H9 (cell line): ENCODE data around the gene PLXNA2. TPM values are rescaled to one million over a fixed set of nuclear protein-coding genes. Genes with fewer than 3 reads are reported as not detected.

Experiments
- DNase-seq: peaks from one replicate; pipeline ENCODE4 v3.0.0-alpha.2; 2017
- H2AFZ ChIP-seq: one replicate; pipeline ENCODE4 v1.6.1; 2013; ENCODE audit warnings: mild to moderate bottlenecking, low read length, control low read depth, moderate library complexity
- H2AK5ac ChIP-seq: 2 replicates; pipeline ENCODE4 v1.6.1; 2013; ENCODE audit warnings: low read length, control low read depth, mixed read lengths; ENCODE audit not compliant: insufficient read length
- H2BK120ac ChIP-seq: one replicate; pipeline ENCODE4 v1.6.1; 2013; ENCODE audit warnings: low read depth, mild to moderate bottlenecking, low read length, control low read depth, inconsistent platforms; ENCODE audit not compliant: poor library complexity, severe bottlenecking
- H2BK12ac ChIP-seq: 2 replicates; pipeline ENCODE4 v1.6.1; 2013; ENCODE audit warnings: low read length, control low read depth, mixed read lengths, low read depth; ENCODE audit not compliant: insufficient read length
- H2BK15ac ChIP-seq: 2 replicates; pipeline ENCODE4 v1.6.1; 2013; ENCODE audit warnings: low read depth, low read length, control low read depth
- H2BK20ac ChIP-seq: one replicate; pipeline ENCODE4 v1.6.1; 2013; ENCODE audit warnings: low read depth, mild to moderate bottlenecking, low read length, control low read depth, inconsistent platforms; ENCODE audit not compliant: poor library complexity, severe bottlenecking
- H2BK5ac ChIP-seq: 2 replicates; pipeline ENCODE4 v1.6.1; 2013; ENCODE audit warnings: low read length, control low read depth, mixed read lengths; ENCODE audit not compliant: insufficient read length
- H3K14ac ChIP-seq: 2 replicates; pipeline ENCODE4 v1.6.1; 2013; ENCODE audit warnings: low read length, control low read depth; ENCODE audit not compliant: insufficient read depth
- H3K18ac ChIP-seq: 2 replicates; pipeline ENCODE4 v1.6.1; 2013; ENCODE audit warnings: low read depth, mild to moderate bottlenecking, mixed read lengths, low read length, control low read depth; ENCODE audit not compliant: insufficient read length
- H3K23ac ChIP-seq: 2 replicates; pipeline ENCODE4 v1.6.1; 2013; ENCODE audit warnings: low read length, control low read depth, mixed read lengths, low read depth; ENCODE audit not compliant: insufficient read length
- H3K23me2 ChIP-seq: 2 replicates; pipeline ENCODE4 v1.6.1; 2013; ENCODE audit warnings: low read depth, mild to moderate bottlenecking, mixed read lengths, low read length, control low read depth; ENCODE audit not compliant: insufficient read length, poor library complexity, severe bottlenecking
- H3K27ac ChIP-seq: 2 replicates; pipeline ENCODE4 v1.5.1; 2013; ENCODE audit warnings: low read length, control low read depth, mixed read lengths, low read depth; ENCODE audit not compliant: insufficient read length
- H3K27me3 ChIP-seq: 2 replicates; pipeline ENCODE4 v1.6.1; 2013; ENCODE audit warnings: low read length, control low read depth, inconsistent platforms; ENCODE audit not compliant: insufficient read depth
- H3K4ac ChIP-seq: 2 replicates; pipeline ENCODE4 v1.6.1; 2013; ENCODE audit warnings: low read depth, mild to moderate bottlenecking, control low read depth, inconsistent platforms, low read length, moderate library complexity
- H3K4me1 ChIP-seq: 2 replicates; pipeline ENCODE4 v1.6.1; 2013; ENCODE audit warnings: low read length, control low read depth, inconsistent platforms; ENCODE audit not compliant: insufficient read depth
- H3K4me2 ChIP-seq: 2 replicates; pipeline ENCODE4 v1.6.1; 2013; ENCODE audit warnings: low read length, control low read depth, mixed read lengths; ENCODE audit not compliant: insufficient read length, insufficient read depth
- H3K56ac ChIP-seq: 2 replicates; pipeline ENCODE4 v1.6.1; 2013; ENCODE audit warnings: low read depth, mild to moderate bottlenecking, mixed read lengths, low read length, control low read depth; ENCODE audit not compliant: insufficient read length
- H3K79me1 ChIP-seq: 2 replicates; pipeline ENCODE4 v1.6.1; 2013; ENCODE audit warnings: low read depth, mild to moderate bottlenecking, moderate library complexity, low read length, control low read depth, inconsistent platforms; ENCODE audit not compliant: insufficient read depth, poor library complexity, severe bottlenecking
- H3K79me2 ChIP-seq: 2 replicates; pipeline ENCODE4 v1.6.1; 2013; ENCODE audit warnings: low read length, control low read depth, inconsistent platforms; ENCODE audit not compliant: insufficient read depth
- H3K9ac ChIP-seq: 2 replicates; pipeline ENCODE4 v1.6.1; 2013; ENCODE audit warnings: low read length, control low read depth, mixed read lengths; ENCODE audit not compliant: insufficient read length; ENCODE audit errors: extremely low read depth
- H3K9me3 ChIP-seq: one replicate; pipeline ENCODE4 v1.6.1; 2013; ENCODE audit warnings: low read depth, low read length, inconsistent platforms; ENCODE audit not compliant: control insufficient read depth
- H3T11ph ChIP-seq: one replicate; pipeline ENCODE4 v1.6.1; 2013; ENCODE audit warnings: mild to moderate bottlenecking, low read length, control low read depth, inconsistent platforms
- H4K20me1 ChIP-seq: one replicate; pipeline ENCODE4 v1.6.1; 2013; ENCODE audit not compliant: control insufficient read depth, insufficient read length, insufficient read depth
- H4K5ac ChIP-seq: 2 replicates; pipeline ENCODE4 v1.6.1; 2013; ENCODE audit warnings: low read depth, mild to moderate bottlenecking, mixed read lengths, low read length, control low read depth; ENCODE audit not compliant: insufficient read length
- H4K8ac ChIP-seq: replicated peaks from 2 replicates; pipeline ENCODE4 v1.6.1; 2013; ENCODE audit warnings: low read length, control low read depth, mixed read lengths, low read depth; ENCODE audit not compliant: insufficient read length
- H4K91ac ChIP-seq: 2 replicates; pipeline ENCODE4 v1.6.1; 2013; ENCODE audit warnings: low read depth, mild to moderate bottlenecking, moderate library complexity, mixed read lengths, low read length, control low read depth; ENCODE audit not compliant: insufficient read length
- H3K27ac Mint-ChIP-seq, 3 experiments: 2 replicates in 2 of 3; 3 replicates in 1 of 3; pipeline ENCODE4 v1.8.0; 2020 to 2021; ENCODE audit warnings: mixed read lengths in 3 of 3, mild to moderate bottlenecking in 1 of 3, moderate library complexity in 1 of 3
- H3K27me3 Mint-ChIP-seq: 2 replicates; pipeline ENCODE4 v1.8.0; 2021; ENCODE audit warnings: low read depth, mild to moderate bottlenecking, moderate library complexity, mixed read lengths
- H3K36me3 Mint-ChIP-seq, 3 experiments: 2 replicates in 2 of 3; 3 replicates in 1 of 3; pipeline ENCODE4 v1.8.0; 2020 to 2021; ENCODE audit warnings: low read depth in 3 of 3, mixed read lengths in 3 of 3; ENCODE audit not compliant: insufficient read depth in 1 of 3
- H3K4me1 Mint-ChIP-seq, 2 experiments: 2 replicates each; pipeline ENCODE4 v1.8.0; 2020; ENCODE audit warnings: mixed read lengths in 2 of 2
- H3K4me3 Mint-ChIP-seq, 2 experiments: 2 replicates in 1 of 2; 3 replicates in 1 of 2; pipeline ENCODE4 v1.8.0; 2020 to 2021; ENCODE audit warnings: mild to moderate bottlenecking in 2 of 2, mixed read lengths in 2 of 2, moderate library complexity in 1 of 2
- H3K9me3 Mint-ChIP-seq, 2 experiments: 2 replicates in 1 of 2; 3 replicates in 1 of 2; pipeline ENCODE4 v1.8.0; 2020; ENCODE audit warnings: mild to moderate bottlenecking in 2 of 2, mixed read lengths in 2 of 2, moderate library complexity in 1 of 2
- WGBS: extraction: QIAGEN DNeasy Blood & Tissue Kit; methylation state at CpG from one replicate; pipeline ENCODE4 v1.1.7; 2013; ENCODE audit warnings: missing lambda C conversion rate, low lambda C conversion rate, mixed read lengths; ENCODE audit not compliant: insufficient read length; ENCODE audit errors: extremely low coverage; 5-methylcytosine and 5-hydroxymethylcytosine counted together
- total RNA-seq: library from RNA; stranded (reverse); gene quantifications from 2 replicates; pipeline ENCODE4 v1.2.1, GENCODE V29; 2021
- TF ChIP-seq, protein P1 (sequence below): fragments of 200-600 bp; sonication (generic); conservative IDR thresholded peaks from 3 replicates; pipeline ENCODE4 v1.8.0; 2021; ENCODE audit warnings: antibody characterized with exemption, mild to moderate bottlenecking

PLXNA2 gene
- total RNA-seq, 1 experiment from 2014 or later: 0.57 TPM

DNA sequence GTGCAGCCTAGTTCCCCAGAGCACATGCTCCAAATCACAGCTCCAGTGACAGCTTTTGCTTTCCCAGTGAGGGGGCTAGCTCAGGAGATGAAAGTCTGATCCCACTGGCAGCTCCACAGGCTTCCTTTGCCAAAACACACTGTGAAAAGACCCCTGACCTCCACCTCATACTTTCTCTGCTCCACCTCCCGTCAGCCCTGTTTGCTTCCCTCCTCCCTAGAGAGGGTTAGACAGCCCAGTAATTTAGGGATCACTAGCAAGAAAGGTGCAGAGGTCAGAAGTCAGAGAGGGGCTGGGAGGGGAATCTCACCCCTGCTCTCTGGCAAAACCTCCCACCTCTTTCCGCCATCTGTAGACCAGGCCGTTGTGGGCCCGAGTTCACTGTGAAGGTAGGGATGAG is 62.8 kb downstream of the PLXNA2 start:
- no peak overlapping the region for H3K18ac ChIP-seq

More for the DNA sequence above, 62.8 kb downstream of the PLXNA2 start:
- Histone ChIP-seq H3K9me3 (no peaks in the 10 kb centered on the region), H3K56ac (no peak overlapping the region), H3K14ac (no peak overlapping the region), H3K4ac (no peak overlapping the region), H3K23ac (no peak overlapping the region), H4K5ac (no peak overlapping the region), H2BK120ac (no peak overlapping the region), H2BK12ac (no peak overlapping the region), H2AK5ac (no peak overlapping the region), H3K9ac (no peak overlapping the region), H3K4me1 (peaks cover 3% of the 10 kb centered on the region; the same call in 1 of the 2 replicates), H3K23me2 (peaks cover 3% of the 10 kb centered on the region), H3K27ac (no peak overlapping the region), H3T11ph (no peak overlapping the region), H3K79me2 (no peaks in the 10 kb centered on the region), H4K91ac (no peak overlapping the region), H4K20me1 (no peaks in the 10 kb centered on the region), H3K4me2 (no peak overlapping the region), H3K79me1 (no peaks in the 10 kb centered on the region), H2BK5ac (no peak overlapping the region), H2BK15ac (no peak overlapping the region), H3K27me3 (no peaks in the 10 kb centered on the region), H4K8ac (no peak overlapping the region), H2AFZ (no peak overlapping the region), H2BK20ac (no peak overlapping the region)
- no peak for DNase-seq
- TF ChIP-seq, protein P1, sequence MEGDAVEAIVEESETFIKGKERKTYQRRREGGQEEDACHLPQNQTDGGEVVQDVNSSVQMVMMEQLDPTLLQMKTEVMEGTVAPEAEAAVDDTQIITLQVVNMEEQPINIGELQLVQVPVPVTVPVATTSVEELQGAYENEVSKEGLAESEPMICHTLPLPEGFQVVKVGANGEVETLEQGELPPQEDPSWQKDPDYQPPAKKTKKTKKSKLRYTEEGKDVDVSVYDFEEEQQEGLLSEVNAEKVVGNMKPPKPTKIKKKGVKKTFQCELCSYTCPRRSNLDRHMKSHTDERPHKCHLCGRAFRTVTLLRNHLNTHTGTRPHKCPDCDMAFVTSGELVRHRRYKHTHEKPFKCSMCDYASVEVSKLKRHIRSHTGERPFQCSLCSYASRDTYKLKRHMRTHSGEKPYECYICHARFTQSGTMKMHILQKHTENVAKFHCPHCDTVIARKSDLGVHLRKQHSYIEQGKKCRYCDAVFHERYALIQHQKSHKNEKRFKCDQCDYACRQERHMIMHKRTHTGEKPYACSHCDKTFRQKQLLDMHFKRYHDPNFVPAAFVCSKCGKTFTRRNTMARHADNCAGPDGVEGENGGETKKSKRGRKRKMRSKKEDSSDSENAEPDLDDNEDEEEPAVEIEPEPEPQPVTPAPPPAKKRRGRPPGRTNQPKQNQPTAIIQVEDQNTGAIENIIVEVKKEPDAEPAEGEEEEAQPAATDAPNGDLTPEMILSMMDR: no peak
- Mint-ChIP-seq H3K4me3 (no peak overlapping the region), H3K27me3 (peaks cover 4% of the 10 kb centered on the region; the same call in 1 of the 2 replicates), H3K9me3 (no peaks in the 10 kb centered on the region), H3K4me1 (peaks cover 45 to 63% of the 10 kb centered on the region in 2 experiments), H3K27ac (no peak overlapping the region), H3K36me3 (no peaks in the 10 kb centered on the region)
- no CpG with 5 or more reads among the region's 4 CpGs for WGBS
